Measurements from ENCODE around the gene CAPRIN2. TPM values are rescaled to one million over a fixed set of nuclear protein-coding genes. Genes with fewer than 3 reads are reported as not detected.

The CAPRIN2 gene
- total RNA-seq, result 89.2 TPM

GRCh38 chr12:30754750-30755394 lies at the start of gene CAPRIN2:
Gene CAPRIN2 (minus strand): TSS chr12:30754951. CDS start chr12:30753520, 1,431 bp downstream.

DNA sequence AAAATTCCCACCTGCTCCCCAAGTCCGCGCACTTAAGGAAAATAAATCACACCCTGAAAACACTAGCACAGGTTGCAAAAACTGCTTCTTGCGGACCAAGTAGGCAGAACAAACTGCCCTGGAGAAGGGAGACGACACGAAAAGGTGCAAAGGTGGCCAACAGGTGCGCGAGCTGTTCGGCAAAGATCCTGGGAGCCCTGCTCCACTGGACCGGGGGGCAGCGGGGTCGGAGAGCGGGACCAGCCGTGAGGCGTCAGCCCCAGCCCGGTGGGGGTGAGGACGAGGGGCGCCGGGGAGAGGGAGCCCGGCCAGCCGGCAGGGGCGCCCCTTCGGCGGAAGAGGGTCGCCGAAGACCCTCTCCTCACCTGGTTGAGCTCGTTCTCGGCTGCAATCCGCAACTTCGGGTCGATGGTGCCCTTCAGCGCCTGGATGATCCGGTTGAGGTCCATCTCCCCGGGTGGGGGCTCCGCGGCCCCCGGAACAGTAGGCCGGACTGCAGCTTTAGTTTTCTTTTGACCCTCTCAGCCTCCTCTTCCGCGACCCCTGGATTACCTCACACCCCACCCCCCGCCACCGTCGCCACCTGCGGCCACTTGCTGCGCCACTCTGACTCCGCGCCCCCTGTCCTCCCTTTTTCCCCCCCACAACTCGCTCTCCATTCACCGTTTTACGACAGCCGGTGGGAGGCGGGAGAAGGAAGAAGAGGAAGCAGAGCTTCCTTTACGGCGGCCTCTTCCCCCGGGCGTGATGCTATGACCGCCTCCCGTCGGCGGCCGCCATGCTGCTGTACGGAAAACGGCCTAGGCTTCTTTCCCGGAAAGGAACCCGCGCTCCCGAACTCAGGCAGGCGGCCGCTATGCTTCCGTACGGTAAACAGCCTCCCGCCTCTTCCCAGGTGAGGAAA lies 59.3 kb downstream of the CAPRIN2 start, which contains the start of gene IPO8:
Gene IPO8 (minus strand): TSS at position 671 of the 904 bp plus-strand sequence. CDS start 222 bp downstream, at position 449.

Other genes starting within 250 kb of the CAPRIN2 start
- 56.7 TPM for gene IPO8, start 59.1 kb downstream of the CAPRIN2 start, total RNA-seq
- 15.6 TPM for gene TSPAN11, start 171.8 kb upstream of the CAPRIN2 start, total RNA-seq

Data from camera-type eye (tissue), 1 donor.